Activated CD8-positive, alpha-beta memory T cell treated with anti-CD3 and anti-CD28 coated beads, Interleukin-2, amount 50 U/mL, for 24 hours (primary cell): ENCODE results near the gene DPP6.
"Not testable (repeated sequence)": the region's sequence is repeated elsewhere in the genome, so short reads cannot be mapped to it uniquely, and the experiment has no call there.

Experiments used
- DNase-seq: peaks from one replicate; pipeline ENCODE4 v3.0.0-alpha.2; 2020; ENCODE audit errors: extremely low read depth

The DPP6 gene

DNA sequence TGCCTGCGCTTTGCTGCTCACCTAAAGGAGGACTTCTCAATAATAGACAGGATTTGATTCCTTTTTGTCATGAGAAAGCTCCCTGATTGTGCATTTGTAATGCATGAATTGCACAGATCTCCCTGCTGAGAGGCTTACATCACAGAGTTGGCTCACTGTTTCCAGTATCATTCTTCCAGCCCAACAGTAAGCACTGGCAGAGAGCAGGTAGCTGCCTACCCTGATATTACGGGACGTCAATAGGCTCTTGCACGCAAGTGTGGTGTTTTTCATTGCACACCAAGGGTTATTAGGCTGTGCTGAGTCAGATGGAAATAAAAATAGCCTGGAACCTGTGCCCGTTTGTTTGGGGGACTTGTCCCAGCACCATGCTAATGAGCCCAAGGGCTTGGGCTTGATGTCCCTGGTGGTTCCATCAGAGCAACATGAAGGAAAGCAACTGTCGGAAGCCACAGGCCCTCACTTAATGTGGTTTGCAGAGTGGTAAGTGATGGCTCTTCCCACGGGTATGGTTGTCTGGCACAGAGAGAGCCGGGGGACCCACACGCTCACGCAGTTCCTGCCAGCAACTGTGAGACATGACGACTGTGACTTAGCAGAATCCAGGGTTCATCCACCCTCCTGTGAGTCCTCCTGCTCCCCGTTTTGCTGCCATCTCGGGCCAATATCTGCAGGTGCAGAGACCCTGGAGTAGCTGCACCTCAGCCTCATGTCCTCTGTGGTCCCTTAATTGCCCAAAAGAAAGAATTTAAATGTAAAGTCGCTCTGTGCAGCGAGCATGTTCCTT, 20.4 kb downstream of the DPP6 start:
- not testable (repeated sequence) for DNase-seq

DNA sequence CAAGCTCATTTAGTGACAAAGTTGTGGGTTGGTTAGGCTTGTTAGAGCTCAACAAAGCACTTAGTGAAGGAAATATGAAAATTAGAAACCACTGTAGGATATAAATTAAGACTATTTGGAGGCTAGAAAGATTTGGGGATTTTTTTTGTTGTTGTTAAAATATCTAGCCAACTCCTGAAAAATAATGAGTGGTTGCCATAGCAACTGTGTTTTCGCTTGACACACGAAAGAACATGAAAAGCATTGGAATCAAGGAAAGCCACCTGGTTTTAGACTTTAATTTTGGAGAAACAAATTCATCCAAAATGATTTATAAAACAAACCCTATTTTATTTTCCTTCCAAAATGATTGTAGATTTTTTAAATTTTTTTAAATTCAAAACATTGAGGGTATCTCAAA, 26.3 kb downstream of the DPP6 start:
- not testable (repeated sequence) for DNase-seq

DNA sequence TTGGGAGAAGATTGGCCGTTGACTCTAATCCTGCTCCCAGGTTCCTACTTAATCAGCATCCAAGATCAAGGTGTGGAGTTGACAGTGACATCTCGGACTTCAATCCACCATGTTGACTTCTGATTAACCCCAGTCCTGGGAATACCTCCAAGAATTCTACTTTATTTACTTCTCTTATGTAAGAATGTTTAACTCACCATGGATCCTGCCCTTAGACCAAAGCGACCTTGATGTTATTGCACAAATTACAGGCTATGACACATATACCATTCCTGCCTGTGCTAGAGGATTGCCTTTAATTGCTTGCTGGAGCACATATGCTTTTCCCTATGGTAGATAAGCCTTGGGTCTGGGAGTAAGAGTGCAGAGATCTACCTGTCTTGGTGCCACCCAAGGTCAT, 28.1 kb downstream of the DPP6 start:
- not testable (repeated sequence) for DNase-seq

DNA sequence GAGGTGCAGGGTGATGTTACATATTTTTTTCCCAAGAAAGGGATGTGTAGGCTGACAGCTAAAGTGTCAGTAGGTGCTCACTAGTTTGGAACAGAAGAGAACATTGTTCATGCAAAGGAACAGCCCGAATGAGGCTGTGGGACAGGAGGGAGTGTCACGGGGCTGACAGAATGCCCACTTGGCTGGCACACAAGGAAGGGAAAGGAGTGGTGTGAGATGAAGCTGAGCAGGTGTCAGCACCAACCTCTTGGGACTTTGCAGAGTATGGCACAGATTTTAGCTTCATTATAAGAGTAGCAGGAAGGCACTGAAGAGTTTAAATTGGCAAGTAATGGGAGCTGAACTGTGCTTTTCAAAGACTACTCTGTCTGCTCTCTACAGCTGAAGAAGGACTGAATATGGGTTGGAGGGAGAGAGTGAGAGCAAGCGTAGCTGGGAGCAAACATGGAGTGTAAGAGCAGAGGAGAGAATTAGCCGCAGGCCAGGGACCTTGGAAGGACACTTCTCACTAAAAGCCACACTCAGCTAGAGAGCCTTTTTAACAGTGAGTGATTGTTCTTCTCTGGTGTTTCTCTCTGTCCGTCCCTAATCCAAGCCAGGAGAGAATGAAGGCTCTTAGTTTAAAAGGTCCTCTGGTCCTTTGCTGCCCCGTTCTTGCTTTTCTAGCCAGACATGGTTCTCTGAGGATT, 35.0 kb downstream of the DPP6 start:
- DNase-seq = not testable (repeated sequence)

DNA sequence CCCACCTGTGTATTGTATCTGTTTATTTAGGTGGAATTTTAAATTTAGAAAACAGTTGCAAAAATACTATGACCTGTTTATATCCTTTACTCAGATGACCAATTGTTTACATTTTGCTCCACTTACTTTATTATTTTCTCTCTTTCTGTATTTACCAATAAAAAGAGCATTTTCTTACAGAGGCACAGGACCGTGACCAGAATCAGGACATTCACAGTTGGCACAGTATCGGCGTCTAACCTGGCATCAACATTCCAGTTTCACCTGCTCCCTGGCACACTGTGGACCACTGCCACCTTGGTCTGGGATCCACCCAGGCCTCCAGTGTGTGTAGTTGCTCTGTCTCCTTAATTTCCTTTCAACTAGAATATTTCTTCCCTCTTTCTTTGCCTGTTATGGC, 39.9 kb downstream of the DPP6 start:
- DNase-seq = not testable (repeated sequence)

DNA sequence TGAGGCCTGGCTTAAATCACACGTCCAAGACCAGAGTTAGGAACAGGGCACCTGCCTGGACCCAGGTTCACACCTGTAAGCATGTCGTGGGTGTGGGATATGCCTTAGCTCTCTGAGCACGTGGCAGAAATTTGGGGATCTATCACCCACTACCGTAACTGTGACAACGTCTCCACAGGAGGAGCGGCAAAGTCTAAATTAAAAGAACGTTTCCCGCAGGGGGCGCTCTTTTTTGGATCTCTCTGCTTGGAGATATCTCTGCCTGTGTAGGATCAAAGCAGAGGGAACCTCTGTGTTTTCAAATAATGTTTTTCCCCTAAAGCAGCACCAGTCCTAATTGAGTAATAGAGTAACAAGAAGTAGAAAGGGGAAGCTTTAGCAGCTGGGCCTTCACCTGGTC, 43.0 kb downstream of the DPP6 start:
- not testable (repeated sequence) for DNase-seq

DNA sequence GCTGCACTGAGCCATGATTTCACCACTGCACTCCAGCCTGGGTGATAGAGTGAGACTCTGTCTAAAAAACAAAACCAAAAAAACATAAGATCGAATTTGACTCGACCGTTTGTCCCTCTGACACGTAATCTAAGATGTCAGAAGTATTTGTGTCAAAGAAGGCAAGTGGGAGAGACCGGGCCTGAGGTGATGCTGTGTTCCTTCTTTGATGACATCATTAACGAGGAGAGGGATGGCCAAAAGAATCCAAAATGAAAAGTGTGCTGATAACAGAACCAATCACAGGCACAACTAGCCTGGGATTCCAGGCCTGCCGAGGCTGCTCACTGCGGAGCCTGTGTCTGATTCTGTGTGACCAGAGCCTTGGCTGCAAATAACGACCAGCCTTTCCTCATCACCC, 52.9 kb downstream of the DPP6 start:
- DNase-seq = not testable (repeated sequence)

DNA sequence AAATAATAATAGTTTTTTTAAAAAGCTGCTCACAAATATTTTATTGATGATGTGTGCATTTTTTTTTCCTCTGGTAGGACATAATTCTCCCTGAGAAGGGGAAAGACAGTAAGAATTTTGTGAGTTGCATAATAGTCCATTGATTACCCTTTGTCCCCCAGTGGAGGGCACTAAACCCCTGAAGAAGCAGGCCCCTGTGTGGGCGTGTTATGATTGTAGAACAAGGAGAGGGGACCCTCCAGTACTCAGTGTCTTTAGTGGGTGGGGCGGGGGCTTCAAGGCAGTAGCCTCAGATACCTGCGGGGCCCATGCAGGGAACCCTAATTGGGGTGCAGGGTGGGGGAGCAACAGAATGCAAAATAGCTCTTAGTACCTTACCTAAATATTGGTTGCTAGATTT, 57.4 kb downstream of the DPP6 start:
- not testable (repeated sequence) for DNase-seq

DNA sequence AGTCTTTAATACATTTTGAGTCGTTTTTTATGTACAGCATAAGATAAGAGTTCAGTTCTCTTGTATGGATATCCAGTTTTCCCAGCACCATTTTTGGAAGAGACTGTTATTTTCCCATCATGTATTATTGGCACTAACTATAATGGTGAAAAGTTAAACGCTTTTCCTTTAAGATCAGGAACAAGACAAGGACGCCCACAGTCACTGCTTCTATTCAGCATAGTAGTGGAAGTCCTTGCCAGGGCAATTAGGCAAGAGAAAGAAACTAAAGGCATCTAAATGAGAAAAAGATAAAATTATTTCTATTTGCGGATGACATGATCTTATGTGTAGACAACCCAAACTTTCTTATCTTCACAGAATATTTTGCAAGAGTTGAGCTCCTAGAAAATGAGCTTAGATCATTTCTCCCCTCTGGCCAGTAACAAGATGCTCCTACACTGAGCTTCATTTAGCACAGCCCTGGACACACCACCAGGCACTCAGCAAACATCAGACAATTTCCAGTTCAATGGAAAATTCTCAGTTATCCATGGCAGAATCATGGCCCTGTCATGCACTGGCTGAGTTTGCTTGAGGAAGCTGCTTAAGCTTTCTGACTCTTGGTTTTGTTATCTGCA, 61.6 kb downstream of the DPP6 start:
- DNase-seq = not testable (repeated sequence)

DNA sequence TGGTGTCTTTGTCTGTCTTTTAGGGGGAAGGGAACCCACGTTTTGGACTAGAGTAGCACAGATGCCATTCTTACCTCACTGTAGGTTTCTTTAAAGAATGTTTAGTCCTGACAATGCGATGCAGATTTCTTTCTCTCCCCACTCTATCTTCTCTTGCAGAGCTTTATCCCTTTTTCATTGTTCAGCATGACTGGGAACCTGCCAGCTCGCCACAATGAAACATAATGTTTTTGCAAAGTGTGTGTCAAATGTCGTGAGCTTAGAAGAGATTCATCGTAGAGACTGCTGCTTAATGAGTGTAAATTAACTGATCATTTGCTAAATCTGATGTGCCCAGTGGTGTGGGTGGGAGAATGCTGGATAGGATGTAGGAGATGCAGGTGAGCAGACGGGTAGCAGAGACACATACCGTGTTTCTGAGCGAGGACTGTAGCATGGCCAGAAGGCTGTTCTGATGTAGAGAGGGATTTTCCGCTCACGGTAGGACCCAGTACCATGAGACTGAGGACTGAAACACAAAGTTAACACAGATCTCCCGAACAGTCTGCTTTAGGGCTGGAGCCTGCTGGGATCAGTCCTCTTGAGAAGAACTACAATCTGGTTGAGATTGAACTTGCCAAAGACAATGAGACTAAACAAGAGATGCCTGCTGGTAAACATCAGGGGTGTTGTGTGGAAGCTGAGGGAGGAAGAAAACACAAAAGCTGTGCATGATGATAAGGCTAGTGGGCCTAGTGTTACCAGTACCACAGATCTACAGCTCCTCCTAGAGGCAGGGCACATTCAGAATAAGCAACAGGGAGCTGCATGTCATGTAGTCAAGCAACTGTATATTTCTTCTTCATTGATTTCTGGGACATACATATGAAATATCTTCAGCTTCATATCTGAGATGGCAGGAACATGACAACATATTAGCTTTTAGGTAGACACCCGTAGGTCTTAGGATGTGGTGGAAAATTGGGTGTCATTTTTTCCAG, 65.5 kb downstream of the DPP6 start:
- not testable (repeated sequence) for DNase-seq

DNA sequence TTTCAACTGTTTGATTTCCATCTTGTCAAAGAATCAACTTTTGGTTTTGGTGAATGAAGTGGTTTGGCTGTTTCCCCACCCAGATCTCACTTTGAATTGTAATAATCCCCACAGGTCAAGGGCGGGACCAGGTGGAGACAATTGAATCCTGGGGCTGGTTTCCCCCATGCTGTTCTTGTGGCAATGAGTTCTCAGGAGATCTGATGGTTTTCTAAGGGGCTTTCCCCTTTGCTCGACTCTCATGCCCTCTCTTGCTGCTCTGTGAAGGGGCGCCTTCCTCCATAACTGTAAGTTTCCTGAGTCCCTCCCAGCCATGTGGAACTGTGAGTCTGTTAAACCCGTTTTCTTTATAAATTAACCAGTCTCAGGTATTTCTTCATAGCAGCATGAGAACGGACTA, 68.6 kb downstream of the DPP6 start:
- DNase-seq = not testable (repeated sequence)

DNA sequence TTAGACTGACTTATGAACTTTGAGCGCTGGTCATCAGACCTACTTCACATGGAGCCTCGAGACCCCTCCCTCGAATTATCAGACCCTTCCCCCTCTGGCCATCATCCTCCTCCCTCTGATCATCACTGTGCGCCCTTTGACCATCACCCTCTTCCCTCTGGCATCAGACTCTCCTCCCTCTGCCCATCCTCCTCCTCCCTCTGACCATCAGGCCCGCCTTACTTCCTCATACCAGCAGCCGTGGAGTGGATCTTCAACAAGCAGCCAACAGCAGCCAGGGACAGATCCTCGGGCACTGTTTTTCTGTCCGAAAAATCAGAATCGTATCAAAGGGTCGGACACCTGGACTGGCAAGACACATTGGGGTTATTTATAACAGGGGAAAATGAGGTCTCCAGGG, 70.5 kb downstream of the DPP6 start:
- not testable (repeated sequence) for DNase-seq

DNA sequence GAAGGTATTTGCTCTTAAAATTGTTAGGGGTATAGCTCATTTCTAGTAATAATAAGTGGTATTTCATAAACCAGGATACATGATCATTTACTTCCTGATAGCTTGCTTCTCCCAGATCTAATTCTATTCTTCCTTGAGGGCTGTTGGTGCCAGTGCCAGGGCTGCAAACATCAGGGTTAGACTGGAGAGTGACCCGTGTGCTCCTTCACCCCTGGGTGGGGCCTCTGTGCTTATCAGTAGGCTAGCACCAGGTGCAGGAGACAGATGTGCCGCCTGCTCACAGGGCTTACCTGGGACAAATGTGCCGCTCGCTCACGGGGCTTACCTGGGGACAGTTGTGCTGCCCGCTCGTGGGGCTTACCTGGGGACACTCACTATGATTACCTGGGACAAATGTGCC, 71.2 kb downstream of the DPP6 start:
- DNase-seq = not testable (repeated sequence)

DNA sequence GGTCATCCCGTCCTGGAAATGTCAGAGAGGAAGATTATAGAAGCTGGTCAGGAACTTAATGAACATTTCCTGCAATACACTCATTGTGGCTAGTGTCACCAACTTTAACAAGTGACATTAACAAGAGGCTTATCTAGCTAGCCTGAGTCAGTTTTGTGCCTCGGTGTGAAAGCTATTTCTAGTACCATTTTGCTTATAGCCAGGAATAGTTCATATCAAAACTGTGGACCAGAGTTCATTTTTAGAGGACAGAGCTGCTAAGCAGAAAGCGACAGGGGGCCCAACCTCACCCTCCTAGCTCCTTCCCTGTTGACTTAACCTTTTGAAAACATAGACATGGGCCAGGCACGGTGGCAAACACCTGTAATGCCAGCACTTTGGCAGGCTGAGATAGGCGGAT, 76.9 kb downstream of the DPP6 start:
- not testable (repeated sequence) for DNase-seq

DNA sequence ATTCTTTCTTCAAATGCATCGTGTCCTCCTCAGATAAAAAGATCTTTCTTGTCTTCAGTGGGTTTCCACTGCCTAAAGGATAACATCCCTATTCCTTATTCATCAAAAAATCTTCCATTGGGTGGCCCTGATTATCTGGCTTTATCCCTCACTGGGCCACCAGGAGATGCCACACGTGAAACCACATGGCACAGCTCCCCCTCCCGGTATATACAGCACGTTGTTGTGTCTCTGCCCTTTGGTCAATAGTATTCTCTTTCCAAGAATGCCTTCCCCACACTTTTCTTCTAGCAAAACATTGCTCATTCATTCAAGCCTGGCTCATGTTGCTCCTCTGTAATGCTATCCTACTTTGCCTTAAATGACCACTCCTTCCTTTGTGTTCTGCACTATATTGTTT, 80.4 kb downstream of the DPP6 start:
- DNase-seq = not testable (repeated sequence)

DNA sequence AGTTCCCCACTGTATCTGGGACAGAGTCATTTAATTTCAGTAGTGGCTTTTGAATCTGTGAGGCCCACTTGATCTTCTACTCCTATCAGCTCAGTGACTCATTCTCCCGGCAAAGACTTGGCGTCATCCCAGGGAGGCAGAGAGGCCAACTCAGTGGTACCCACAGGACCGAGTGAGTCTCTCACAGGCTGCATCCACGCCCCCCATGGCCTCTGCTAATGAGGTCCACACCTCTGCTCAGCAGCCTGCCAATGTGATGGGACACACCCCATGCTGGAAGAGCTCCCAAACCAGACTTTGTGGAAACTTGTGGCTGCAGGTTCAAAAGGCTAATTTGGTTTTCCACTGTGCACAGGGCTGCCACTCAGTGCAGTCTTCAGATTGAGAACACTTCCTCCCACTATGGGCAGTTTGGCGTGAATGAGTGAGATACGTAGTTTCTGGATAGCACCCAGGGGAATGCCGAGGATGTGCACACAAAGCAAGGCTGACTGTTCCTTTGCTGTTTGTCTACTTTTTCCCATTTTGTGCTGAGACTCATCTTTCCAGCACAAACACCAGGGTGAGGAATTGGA, 81.6 kb downstream of the DPP6 start:
- DNase-seq = not testable (repeated sequence)

DNA sequence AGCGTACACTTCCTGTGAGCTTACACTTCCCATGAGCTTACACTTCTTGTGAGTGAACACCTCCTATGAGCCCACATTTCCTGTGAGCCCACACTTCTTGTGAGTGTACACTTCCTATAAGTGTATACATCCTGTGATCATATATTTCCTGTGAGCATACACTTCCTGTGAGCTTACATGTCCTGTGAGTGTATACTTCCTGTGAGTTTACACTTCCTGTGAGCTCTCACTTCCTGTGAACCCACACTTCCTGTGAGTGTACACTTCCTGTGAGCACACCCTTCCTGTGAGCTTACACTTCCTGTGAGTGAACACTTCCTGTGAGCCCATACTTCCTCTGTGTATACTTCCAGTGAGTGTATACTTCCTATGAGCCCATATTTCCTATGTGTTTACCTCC, 82.5 kb downstream of the DPP6 start:
- not testable (repeated sequence) for DNase-seq

DNA sequence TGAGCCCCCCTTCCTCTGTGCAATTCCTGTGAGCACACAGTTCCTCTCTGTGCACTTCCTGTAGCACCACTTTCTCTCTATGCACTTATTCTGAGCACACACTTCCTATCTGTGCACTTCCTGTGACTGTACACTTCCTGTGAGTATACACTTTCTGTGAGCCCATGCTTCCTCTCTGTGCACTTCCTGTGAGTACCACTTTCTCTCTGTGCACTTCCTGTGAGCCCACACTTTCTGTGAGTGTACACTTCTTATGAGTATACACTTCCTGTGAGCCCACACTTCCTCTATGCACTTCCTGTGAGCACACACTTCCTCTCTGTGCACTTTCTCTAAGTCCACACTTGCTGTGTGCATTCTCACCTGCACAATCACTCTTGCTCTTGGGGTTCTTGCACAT, 83.4 kb downstream of the DPP6 start:
- not testable (repeated sequence) for DNase-seq

DNA sequence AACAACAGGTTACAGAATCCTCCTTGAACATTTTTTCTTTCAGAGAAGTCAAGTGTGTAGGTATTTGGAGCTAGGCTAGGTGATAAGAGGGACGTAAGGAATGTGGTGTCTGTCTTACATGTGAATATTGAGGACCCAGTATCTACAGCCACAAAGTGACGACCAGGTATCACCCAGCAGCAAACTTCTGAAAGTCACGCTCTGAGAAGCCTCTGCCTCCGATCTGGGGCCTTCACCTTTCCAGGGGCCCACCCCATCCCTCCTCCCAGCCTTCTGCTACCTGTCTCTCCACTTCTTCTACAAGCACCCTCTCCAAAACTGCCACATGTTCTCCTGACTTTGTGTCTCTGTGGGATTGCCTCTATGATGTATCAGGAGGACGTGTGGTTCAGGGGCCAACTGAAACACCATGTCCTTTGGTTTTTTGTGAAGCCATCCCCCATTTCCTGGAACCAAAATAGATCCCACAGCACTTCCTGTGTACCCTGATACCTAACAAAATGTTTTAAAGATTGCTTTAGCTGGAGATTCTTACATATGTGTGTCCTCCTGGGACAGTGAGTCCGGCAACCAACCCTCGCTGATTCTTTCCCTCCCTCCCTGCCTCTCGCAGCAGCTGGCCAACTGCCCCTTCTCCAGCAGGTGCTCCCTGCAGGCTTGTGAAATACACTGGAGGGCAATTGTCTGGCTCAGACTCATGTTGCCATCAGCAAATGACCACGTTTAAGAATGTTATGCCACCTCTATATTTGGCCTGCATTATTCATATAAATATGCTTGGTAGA, 93.9 kb downstream of the DPP6 start:
- not testable (repeated sequence) for DNase-seq

DNA sequence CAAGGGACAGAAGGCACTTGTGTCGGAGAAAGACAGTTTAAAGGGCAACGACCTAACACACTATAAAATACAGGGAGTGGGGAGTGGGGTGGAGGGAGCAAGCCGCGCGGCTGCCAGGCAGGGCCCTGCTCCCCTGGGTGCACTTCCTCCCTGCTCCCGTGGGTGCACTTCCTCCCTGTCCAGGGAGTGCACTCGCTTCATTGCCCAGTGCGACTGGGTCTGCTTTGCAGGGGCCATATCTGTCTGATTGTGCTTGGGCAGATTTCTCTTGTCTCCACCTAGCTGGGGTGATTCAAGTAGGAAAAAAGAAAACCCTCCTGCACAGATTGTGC, 94.5 kb downstream of the DPP6 start:
- DNase-seq = not testable (repeated sequence)
